Ecto neural progenitor cell (in vitro differentiated cells): ENCODE data around the gene PROSER3.
"Not testable (repeated sequence)": the region's sequence is repeated elsewhere in the genome, so short reads cannot be mapped to it uniquely, and the experiment has no call there.

ENCODE experiments used
- DNase-seq: peaks from one replicate; pipeline ENCODE4 v3.0.0-alpha.2; 2018; ENCODE audit warnings: low spot score

PROSER3 gene

GRCh38 chr19:35755131-35755549 lies 2.8 kb upstream of the PROSER3 start:
- DNase-seq: no peak

DNA sequence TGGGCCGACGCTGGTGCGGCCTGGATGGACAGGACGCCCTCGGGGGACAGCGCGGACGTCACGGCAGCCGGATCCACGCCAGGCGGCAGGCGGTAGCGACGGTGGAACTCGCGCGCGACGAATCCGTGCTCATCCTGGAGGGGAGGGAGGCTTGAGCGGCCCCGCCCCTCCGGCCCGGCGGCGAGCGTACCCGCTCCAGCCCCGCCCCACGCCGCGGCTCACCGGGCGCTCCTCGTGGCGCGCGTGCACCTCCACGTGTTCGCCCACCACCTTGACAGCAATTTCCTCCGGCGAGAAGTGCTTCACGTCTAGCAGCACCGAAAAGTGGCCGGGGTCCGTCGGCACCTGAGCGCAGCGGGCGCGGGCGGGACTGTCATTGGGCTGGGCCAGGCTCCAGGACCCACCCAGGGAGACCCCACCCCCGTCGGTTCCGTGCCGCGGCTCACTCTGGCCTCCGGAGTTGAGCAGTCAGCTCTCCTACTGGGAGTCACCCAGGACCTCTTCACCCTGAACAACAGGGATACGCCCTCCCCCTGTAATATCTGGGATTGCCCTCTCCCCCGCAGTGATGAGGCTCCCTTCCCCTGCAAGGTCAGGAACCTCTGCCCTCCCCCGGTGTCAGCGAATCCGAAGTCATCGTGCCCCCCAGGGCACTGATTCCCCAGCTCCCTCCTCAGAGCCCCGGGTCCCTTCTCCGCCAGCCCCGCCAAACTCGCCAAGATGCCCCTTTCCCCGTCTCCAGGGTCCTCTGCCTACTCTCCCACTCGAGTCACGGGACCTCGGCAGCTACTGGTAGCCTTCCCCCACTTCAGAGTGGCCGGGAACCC lies 2.2 kb upstream of the PROSER3 start:
- no peak for DNase-seq

GRCh38 chr19:35756377-35757230 lies 1.4 kb upstream of the PROSER3 start, which contains the start of gene HSPB6:
TSS of gene HSPB6 (minus strand) at chr19:35757029. CDS start at chr19:35757008, 21 bp downstream.
- no peak for DNase-seq

DNA sequence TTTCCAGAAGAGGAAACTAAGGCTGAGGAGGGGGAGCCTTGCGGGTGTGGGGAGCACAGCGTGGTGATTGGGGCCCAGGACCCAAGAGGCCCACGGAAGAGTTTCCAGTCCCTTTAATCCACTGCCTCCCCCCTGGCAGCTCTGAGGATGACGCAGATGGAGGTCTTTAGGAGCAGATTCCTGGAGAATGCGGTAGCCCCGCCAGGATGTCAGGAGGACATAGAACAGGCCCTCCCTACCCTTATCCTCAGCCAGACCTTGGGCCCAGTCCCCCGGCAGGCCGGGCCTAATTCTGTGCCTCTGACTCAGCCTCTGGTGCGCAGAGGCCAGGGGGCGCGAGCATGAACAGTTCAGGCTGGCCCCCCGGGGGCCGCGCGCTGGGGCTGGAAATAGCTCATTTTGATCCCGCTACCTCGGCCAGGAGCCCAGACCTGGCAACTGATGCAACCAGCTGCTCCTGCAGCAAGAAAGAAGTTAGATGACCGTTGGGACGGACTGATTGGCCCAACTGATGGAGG lies 686 bp upstream of the PROSER3 start:
- DNase-seq: peak; percentile 76

DNA sequence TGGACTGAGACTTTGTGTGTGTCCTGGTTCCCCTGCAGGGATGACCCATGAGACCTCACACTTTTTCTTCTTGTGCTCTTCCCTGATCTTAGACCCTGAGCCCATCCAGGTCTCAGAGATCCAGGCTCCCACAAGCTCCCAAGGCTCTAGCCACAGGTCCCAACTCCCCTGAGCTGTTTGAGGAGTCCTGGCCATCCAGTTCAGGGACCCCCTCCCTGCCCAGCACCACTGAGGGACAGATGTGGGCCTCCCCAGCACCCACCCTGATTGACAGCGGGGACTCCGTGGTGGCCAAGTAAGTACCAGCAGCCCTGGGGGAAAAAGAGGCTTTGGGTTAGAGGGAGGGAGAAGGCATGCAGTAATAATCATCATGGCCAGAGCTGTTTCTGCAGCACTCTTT lies 1.7 kb downstream of the PROSER3 start:
- DNase-seq: no peak

- DNase-seq: no peak
These were observed 2.9 kb downstream of the PROSER3 start for GRCh38 chr19:35760711-35761349.

- DNase-seq: no peak
These were observed 6.7 kb downstream of the PROSER3 start for GRCh38 chr19:35764432-35765315.

DNA sequence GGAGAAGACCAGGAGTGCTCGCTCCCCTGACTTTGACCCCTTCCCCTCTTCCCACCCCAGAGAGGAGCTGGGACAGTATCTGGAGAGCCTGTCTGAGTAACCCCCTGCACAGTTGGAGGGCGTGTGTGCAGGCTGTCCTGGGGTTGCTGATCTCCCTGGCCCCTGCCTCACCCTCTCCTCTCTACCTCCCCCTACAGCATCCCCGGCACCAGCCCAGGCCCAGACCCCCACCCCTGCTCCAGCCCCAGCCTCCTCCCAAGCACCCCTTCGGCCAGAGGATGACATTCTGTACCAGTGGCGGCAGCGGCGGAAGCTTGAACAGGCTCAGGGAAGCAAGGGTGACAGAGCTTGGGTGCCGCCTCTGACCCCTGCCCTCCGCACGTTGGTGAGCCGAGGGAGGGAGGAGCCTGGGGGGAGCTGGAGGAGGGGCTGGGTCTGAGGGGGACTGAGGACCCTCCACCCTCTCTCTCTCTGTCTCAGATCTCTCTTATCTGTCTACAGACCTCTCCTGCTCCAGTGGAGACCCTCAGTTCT lies 8.7 kb downstream of the PROSER3 start:
- DNase-seq: peak; percentile 43

- peak; percentile 77 for DNase-seq
These were observed 9.5 kb downstream of the PROSER3 start for GRCh38 chr19:35767288-35768081.

GRCh38 chr19:35768082-35768421 lies 10.1 kb downstream of the PROSER3 start:
- DNase-seq: no peak

- not testable (repeated sequence) for DNase-seq
These were observed 14.4 kb downstream of the PROSER3 start for GRCh38 chr19:35772362-35772761.

DNA sequence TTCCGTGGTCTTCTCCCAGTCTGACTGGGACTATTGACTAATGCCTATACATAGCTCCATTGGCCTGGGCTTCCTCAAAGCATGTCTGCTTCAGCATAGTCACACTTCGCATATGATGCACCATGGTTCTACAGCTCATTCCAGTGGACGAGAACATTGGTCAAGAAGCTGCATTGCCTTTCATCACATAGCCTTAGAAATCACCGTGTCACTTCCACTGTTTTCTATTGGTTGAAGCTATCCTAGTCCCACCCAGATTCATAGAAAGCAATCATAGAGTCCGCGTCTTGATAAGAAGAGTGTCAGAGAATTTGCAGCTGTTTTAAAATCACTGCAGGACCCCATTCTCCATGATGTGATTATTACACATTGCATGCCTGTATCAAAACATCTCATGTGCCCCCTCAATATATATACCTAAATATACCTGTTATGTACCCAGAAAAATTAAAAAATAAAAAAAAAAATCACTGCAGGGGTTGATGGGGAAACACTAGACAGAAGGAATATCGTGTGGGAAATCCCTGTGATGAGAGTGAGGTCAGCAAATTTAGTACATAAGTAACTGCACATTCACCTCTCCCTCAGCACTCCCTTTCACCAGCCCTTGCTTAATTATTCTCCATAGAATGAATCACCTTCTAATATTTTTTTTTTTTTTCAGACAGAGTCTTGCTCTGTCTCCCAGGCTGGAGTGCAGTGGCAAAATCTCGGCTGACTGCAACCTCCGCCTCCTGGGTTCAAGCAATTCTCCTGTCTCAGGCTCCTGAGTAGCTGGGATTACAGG lies 15.2 kb downstream of the PROSER3 start:
- DNase-seq: no peak

- peak; percentile 49 for DNase-seq
These were observed 16.5 kb downstream of the PROSER3 start for GRCh38 chr19:35774274-35775045.

DNA sequence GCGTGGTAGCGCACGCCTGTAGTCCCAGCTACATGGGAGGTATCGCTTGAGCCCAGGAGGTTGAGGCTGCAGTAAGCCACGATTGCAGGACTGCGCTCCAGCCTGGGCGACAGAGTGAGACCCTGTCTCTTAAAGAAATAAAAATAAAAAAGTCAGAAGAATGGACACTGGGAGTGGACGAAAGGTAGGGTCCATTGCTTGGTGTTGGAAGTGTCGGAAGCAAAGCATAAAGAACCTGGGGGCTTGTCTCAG lies 17.0 kb downstream of the PROSER3 start:
- DNase-seq: no peak

DNA sequence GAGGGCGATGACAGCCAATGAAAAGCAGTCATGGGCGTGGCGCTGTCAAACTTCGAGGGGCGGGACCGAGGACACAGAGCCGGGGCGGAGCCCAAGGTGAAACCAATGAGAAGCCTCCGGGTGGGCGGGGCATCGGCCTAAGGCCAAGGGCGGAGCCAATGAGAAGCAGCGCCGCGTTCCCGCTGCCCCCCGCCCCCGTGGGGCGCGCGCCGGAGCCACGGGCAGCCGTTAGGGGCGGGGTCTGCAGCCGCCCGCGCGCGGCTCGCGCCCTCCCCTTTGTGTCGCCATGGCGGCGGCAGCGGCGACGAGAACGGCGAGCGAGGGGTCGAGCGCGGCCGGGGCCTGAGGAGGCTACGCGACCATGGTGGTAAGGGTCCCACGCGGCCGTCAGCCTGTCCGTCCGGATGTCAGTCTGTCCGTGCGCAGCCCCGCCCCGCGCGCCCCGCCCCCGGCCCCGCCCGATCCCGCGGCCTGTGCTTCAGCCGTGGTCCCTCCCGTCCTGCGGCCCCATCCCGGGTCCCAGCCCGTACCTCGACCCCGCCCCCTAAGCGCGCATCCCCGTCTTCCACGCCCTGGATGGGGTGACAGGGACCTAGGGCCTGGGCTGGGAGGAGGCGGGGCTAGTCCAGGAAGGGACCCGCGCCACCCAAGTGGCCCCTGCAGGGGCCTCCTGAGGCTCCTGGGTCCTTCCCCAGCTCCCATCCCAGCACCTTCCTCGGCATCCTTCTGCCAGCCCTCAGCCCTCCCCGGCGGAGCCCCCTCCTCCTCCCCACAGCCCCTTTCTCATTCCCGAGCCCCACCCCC lies 17.5 kb downstream of the PROSER3 start, which contains the start of gene ARHGAP33:
Gene ARHGAP33 (plus strand): TSS at position 267 of the 804 bp plus-strand sequence. CDS start 95 bp downstream, at position 362.
- peak; percentile 99 for DNase-seq

- no peak for DNase-seq
These were observed 18.3 kb downstream of the PROSER3 start for GRCh38 chr19:35776102-35776788.
